Activated CD4-positive, alpha-beta T cell treated with anti-CD3 and anti-CD28 coated beads, Interleukin-2, amount 50 U/mL, for 16 hours (primary cell): Measurements from ENCODE around the gene MYL12B.
"Not testable (repeated sequence)": the region's sequence is repeated elsewhere in the genome, so short reads cannot be mapped to it uniquely, and the experiment has no call there.

Experiments used
- DNase-seq: peaks from one replicate; pipeline ENCODE4 v3.0.0-alpha.2; 2020

The MYL12B gene

DNA sequence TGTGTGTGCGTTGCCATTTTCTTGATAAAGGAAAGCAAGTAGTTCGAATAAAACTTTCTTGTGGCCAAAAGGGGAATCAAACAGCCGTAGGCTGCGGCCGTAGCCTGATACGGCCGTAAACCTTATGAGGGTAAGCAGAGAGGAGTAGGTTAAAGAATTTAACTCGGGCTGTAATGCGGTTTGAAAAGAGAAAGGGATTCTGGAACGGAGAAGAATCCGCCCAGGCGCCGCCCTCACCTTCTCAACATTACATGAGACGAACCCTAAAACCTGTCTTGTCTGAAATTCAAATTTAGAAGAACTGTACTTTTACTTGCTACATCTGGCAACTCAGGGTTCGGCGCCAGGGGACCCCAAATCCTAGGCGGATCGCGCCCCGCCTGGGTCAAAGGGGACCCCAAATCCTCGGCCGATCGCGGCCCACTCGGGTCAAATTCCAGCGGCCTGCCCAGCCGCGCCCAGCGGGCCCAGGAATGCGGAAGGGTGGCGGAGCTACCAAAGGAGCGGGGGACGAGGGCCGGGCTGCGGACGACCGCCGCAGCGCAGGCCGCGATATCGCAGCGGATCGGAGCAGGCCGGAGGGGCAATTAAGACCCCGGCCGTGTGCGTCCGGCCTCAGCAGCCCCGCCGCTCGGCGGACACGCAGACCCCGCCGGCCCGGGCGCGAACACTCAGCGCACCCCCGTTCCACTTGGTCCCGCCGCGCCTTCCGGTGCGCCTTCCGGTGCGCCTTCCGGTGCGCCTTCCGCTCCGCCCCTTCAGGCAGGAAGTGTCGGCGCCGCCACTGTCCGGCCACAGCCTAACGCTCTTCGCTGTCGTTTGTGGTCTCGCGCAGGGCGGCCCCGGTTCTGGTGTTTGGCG, at the start of gene MYL12B:
TSS of gene MYL12B (plus strand) at position 761 of the 861 bp plus-strand sequence. CDS start 10,766 bp downstream, outside the sequence.
- peak; percentile 84 for DNase-seq

DNA sequence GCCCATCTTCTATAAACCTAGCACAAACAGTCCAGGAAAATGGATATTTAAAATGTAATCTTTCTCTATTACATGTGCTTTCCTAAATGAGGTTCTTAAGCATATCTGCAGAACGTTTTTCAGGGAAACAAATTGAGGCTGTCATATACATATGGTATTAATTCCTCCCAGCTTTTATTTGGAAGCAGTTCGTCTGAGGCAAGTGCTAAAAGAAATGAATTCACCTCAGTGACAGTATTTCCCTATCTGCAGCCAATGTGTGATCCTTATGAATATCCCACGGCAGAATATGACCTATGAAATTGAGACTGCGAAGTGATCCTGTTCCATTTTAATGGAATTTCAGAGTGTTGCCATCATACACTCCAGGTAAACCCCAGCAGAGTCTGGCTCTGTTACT, 49.3 kb upstream of the MYL12B start:
- no peak for DNase-seq

DNA sequence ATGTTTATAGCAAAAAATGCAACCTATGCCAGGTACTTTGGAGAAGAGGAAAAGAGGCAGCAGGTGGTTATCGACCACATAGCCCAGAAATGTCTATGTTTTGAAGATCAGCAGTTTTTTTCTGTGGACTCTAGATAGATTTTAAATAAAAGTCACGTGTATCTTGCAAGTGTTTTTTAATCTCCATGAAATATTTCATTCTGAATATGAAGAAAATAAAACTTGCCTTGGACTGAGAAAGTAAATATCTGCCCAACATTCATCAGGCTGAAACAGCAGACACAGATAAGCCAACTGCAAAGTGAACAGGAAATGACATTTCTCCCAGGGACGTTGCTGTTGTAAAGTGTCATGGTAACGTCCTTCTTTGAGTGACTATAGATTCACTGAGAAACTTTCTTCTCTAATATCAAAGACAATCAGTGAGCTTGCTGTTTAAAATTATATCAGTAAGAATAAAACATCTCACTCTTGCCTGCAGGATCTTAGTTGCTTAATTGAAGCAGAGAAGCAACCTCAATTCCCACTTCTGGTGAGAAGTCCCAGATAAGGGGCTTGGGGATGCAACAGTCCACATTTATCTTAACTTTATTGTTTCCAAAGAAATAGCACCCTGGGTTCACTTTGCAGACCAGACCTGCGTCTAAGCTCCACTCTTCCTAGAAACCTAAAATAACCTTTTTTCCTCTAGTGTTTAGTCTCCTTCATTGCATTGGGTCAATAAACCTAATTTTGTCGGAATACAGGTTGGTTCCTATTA, 48.5 kb upstream of the MYL12B start:
- DNase-seq, result peak; percentile 21

DNA sequence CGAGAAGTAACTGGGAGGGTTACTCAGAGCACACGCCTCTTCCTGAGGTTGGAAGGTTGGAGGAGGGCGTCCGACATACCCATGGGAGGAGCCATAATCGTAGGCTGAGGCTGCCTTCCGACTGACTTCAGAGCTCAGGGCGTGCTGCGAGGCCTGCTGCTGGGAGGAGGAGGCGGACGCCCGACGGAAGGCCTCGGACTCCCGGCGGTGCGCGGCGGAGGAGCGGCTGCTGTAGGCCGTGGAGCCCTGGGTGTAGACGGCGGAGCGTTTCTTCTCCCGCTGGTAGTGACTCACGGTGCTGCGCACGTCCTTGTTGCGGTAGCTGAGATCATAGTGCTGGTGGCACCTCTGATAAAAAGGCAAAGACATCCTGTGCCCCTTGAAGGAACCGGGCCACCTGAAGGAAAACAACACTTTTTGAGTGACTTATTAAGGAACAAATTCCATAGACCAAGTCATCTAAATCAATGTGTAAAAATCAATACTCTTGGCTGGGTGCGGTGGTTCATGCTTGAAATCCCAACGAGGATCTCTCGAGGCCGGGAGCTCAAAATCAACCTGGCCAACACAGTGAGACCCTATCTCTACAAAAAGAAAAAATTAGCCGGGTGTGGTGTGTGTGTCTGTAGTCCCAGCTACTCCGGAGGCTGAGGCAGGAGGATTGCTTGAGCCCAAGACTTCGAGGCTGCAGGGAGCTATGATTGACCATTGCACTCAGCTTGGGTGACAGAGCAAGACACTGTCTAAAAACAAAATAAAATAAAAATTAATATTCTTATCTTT, 46.9 kb upstream of the MYL12B start:
- no peak for DNase-seq

DNA sequence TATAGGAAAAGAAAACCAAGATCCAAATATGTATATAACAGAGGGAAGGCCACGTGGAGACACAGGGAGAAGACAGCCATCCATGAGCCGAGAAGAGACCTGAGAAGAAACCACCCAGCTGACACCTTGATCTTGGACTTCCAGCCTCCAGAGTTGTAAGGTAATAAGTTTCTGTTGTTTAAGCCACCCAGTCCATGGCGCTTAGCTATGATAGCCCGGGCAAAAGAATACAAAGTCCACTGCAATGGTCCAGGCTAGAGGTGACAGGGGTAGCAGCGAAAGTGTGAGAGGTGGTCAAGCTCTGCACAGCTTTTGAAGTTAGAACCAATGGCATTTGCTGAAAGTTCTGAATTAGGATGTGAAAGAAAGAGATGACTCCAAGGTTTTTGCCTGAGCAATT, 44.9 kb upstream of the MYL12B start:
- no peak for DNase-seq

DNA sequence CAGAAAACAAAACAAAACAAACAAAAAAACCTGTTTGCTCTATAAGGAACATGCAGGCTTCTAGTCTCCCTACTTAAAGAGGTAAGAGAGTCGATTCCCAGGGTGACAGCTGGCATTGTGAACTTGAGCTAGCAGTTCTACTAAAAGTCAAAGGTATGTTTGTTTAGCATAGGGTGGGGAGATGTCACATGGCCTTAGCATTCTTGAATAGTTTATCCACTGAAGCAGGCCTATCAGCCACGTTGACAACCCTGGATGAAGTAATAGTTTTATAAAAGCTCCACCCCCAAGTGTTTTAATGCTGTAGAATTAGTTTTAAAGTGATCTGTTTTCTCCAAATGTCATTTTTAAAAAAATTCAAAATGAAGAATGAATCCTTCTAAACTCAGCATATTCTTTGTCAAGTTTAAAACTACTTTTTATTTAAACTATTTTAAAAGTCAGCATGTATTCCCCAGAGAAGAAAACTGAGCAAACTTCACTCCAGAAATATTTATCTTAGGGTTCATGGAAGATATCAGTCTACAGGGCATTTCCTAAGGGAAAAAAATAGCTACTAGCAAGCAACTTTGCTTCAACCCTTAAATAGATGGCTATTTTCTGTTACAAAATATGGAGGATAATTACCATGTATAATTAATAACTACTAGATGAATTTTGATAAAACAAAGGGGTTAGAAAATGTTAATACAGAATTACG, 43.8 kb upstream of the MYL12B start:
- no peak for DNase-seq

DNA sequence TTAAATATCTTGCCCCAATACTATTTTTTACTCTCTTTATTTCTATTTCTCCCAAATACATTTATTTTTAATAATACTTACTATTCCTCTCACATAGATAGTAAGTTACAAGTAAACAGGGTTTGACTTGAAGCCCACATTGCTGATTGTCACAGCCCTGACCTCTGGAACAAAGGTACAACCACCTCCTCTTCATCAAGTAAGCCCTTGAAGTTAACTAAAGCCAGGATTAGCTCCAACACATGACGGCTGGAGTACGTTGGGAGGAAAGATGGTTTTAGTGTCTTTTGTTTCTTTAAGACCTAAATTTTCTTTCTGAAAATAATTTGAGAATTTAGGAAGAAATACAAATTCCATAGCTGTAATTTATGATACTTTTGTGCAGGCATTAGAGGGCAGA, 43.1 kb upstream of the MYL12B start:
- no peak for DNase-seq

DNA sequence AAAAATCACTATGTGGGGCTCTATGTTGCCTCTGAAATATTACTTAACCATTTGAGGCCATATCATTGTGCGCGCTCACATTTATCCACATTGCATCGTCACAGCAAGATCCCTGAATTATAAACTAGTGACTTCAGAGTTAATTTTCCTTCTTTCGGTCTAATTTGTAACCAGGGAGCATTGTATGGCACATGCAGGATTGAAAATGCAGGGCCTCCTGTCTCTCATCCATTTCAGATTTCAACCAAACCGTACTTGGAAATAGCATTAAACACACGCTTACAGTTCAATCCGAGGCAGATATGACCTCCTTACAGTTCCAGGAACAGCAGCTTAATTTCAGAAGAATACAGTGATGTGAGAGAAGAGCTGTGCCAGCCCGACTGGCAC, 42.7 kb upstream of the MYL12B start:
- no peak for DNase-seq

DNA sequence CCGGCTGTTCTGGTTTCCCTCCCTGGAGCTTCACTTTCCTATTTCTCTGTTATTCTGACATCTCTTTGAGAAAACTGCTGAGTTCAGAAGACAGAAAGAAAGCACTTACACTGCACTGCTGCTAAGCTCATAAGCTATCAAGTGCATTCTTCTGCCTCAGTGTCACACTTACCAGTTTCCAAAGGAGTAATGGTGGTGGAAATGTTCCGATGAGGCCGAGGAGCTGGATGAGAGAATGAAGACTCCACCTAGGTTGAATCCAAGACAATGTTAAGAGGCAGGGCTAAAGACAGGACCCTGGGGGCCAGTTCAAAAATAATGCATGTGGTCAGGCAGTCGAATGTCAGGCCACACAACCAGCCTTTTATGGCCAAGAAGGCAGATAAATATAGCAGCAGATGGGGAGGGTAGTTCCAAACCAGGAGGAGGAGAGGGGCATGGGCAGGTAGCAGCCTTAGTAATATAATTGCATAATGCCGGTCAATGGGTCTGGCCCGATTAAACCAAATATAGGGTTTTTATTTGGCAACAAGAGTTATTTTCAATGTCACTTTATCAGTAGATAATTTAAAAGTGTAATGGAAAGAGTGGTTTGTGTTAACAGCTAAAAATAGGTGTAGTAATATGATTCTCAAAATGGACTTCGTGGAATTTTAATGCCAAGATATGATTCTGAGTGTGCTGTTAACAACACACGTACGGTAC, 42.1 kb upstream of the MYL12B start, which contains the start of gene MYOM1:
TSS of gene MYOM1 (minus strand) at position 338 of the 705 bp plus-strand sequence. CDS start 4,745 bp downstream, outside the sequence.
- no peak for DNase-seq

DNA sequence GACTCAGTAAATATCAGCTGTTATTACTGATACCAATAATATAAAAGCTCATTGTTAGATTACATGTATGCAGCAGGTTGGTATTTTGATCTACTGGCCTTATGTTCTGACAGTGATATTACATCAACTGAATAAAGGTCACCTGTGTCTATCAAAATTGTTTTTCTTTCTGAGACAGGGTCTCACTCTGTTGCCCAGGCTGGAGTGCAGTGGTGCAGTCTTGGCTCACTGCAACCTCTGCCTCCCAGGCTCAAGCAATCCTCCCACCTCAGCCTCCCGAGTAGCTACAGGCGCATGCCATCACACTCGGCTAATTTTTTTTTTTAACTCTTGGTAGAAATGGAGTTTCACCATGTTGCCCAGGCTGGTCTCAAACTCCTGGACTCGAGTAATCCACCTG, 41.1 kb upstream of the MYL12B start:
- DNase-seq, result not testable (repeated sequence)

DNA sequence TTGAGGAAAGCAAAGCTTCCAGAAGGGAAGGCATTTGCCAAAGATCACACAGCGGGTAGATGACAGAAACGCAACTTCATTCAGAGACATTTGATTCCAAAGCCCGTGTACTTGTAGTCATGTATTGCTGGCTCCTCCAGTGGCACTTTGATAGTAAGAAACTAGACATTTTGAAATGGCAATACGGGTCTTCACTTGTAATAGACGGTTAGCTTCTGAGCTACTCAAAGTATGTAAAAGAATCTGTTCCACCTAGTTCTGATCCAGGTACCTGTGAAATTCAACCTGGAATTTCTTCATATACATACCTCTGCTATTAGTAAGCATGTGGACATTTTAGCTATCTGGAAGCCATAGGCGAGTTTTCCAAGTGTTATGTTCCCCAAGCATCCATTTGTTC, 40.4 kb upstream of the MYL12B start:
- DNase-seq, result no peak

DNA sequence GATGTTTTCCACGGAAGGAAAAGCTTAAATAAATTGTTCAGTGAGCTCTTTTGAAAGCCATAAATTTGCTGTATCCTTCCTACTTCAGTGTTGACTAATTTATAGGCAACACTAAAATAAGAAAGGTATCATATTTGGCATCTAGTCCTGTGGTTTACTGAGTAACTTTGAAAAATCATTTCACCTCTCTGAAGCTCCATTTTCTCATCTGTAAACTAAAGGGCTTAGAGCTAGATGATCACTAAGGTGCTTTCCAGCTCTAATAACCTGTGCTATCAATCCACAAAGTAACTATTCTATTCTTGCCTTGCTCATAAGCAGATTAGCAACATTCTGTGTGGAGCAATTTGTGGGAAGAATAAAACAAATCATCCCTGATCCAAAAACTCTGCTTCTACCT, 38.6 kb upstream of the MYL12B start:
- DNase-seq, result peak; percentile 41

DNA sequence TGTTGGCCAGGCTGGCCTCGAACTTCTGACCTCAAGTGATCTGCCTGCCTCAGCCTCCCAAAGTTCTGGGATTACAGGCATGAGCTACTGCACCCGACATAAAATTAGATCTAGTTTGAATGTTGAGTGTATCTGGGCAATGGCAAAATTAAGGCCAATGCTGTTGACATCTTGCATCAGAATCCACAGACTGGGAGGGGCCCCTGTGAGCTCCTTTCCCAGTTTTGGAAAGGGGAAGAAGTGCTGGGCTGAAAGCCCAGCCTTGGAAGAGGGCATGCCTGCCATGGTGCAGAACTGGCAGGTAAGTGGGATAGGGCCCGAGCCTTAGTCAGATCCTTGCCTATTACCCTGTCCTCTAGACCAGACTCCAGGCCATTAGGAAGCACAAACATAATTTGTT, 37.7 kb upstream of the MYL12B start:
- DNase-seq, result no peak

DNA sequence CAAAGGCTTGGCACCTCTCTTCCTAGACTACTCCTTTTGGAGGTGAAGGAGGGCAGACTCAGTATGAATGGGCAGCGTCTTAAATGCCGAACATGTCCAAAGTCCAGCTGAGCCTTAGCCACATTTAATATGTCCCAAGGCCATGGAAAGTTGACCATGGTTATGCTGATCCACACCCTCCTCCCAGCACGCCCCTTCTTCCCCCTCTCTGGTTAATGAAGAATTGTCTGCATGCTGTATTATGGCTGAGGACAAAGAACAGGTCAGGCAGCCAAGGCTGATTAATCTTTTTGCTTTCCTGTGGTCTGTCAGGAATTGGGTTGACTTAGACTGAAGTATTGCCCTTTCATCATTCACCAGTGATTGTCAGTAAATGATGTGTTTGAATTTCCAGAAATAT, 36.3 kb upstream of the MYL12B start:
- DNase-seq, result no peak

DNA sequence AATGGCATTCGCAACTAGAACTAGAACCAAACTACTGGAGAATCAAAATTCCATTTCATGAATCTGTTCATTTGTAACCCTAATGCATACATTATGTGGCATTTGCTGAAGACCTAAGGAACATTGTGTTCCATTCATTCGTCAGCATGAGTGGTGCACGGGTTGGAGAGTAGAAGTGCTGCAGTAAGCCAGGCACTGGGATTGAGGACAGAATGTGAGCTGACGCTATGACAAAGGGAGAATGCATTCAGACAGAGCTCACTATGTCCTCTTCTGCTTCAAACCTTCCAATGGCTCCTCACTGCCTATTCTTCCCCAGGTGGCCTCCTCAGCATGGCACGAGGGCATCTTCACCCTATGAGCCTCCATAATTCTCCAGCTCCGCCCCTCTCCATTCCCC, 35.9 kb upstream of the MYL12B start:
- no peak for DNase-seq

DNA sequence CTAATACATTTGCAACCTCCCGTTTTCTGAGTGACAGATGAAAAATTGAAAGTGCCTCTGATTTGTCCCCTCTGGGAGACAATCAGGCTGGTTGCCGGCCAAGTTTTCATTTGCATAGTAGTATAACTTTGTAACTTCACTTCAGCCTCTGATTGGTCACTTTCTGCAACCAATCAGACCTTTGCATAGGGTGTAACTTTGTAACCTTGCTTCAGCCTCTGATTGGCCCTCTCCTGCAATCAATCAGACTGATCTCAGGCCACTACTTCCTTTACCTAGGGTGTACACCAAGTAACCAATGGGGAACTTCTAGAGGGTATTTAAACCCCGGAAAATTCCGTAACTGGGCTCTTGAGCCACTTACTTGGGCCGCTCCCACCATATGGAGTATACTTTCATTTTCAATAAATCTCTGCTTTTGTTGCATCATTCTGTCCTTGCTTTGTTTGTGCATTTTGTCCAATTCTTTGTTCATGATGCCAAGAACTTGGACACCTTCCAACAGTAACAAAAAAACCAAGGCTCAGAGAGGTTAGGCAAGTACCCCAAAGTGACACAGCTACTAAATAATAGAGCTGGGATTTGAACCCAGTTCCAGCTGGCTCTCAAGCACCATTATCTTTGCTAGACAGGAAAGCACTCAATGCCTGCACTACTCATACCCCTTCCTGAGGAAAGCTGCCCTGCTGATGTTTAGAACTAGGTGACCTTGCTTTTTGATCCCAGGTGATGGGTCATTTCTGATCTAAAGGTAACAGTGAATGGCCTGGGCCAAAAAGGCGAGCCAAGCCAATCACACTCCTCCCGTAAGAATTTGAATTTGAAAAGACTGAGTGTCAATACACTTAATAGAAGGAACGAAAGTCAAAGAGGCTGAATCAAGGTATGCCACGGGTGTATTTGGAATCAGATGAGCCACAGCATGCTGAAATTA, 31.3 kb upstream of the MYL12B start:
- no peak for DNase-seq

DNA sequence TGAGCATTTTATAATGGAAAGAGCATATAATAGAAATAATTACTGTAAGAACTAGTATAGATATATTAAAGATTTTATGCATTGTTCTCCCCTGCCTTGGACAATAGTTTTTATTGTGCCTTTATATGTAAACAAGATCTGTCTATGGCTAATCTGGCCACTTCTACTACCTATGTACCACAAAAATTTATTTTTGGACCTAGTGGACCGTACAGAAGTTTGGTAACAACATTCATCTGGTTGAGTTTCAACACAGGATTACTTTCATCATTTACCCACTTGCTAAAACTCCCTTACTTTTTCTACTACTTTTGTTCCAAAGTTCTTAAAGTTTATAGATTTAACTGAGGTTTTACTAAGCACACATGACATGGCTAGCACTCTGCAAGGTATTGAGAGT, 28.9 kb upstream of the MYL12B start:
- DNase-seq, result no peak

DNA sequence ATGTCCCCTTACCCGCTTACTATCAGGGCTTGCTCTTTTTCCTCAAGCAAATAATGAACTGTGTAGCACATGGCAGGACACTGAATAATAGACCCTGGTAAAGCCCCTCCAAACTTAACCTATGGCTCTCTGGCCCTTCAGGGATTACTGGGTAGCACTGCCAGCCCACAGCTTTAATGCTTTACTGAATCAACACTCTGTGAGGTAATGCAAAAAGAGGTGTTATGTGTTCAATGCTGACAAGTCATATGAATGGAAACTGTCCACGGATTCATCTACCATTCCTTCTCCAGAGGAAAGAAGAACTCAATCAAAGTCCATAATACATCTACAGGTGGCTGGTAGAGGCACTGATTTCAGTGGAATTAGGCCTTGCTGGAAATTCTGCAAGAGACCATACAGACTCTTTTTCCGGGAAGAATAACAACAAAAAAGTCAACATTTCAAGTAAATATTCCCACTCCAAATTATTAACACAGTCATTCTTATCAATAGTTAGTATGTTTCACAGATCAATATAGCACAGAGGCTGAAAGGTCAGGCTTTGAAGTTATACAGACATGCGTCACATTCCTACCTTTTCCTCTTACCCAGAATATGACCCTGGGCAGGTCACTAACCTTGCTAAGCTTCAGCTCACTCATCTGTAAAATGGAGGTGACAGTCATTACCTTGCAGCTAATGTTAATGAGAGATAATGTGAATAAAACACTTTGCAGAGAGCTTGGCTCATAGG, 28.3 kb upstream of the MYL12B start:
- DNase-seq, result no peak

DNA sequence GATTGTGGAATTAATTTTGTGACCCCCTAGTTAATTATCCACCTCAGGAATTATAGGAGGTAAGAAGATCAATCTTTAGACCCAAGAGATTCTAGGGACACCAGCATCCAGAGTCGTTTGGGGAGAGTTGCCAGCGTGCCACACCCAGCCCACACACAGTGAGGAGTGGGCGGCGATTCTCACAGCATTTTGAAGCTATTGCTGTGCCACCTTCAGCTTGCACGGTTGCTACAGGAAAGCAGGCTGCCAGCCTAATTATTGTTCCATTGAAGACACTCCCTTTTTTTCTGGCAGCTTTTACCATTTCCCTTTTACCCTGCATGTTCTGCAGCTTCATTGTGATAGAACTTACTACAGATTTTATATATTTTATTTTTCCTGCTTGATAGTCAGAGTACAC, 27.5 kb upstream of the MYL12B start:
- DNase-seq, result no peak

DNA sequence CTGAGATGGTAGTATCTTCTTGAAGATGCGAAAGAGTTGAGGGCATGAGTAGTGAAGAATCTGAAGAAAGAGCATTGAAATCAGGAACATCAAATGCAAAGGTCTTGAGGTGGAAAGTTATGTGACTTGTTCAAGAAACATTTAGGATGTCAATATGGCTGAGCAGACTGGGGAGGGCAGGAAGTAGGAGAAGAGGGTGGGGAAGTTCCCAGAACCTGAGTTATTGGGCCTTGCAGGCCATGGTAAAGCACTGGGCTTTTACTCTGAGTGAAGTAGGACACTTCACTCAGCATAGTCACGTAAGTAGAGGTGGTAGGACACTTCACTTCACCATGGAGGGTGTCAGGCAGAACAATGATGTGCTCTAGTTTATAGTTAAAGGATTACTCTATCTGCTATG, 26.1 kb upstream of the MYL12B start:
- no peak for DNase-seq
